K562 treated with DMSO at 1 percent for 24 hours (cell line): ENCODE results near the gene NPIPA5. TPM values are rescaled to one million over a fixed set of nuclear protein-coding genes. Genes with fewer than 3 reads are reported as not detected.

ENCODE experiments used
- total RNA-seq: library from RNA; unstranded; fragments of 300-600 nt; gene quantifications from 2 replicates; pipeline ENCODE4 v1.2.3, GENCODE V29; 2022; ENCODE audit warnings: low read depth; ENCODE audit not compliant: insufficient read depth

Gene NPIPA5
- 7.4 and 7.6 TPM in 2 replicates for total RNA-seq

DNA sequence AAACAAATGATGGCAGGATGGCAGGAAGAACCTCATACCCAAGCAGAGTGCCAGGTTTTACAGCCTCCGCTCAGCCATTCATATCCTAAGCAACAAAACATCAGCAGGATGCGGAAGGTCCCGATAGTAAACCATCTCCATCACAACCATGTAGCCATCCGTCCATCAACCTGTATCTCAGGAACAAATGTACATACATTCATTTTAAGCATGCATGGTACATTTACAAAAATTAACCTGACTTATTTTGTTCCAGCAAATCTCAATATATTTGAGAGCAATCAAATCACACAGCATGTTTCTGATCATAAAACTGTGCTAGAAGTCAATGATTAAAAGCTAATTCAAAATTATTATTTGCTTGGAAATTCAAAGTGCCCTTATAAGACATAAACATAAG, at the start of gene NPIPA5:
NPIPA5 (minus strand) TSS at position 101 of the 400 bp plus-strand sequence; CDS start at position 101, 0 bp downstream.

GRCh38 chr16:15395631-15396508, 17.8 kb upstream of the NPIPA5 start, which contains the start of gene MPV17L:
Gene MPV17L, plus strand, starts transcription at chr16:15395754. Its CDS starts 144 bp downstream, at chr16:15395898.

Other genes with a start within 250 kb of the NPIPA5 start
- gene MPV17L, start 17.5 kb upstream of the NPIPA5 start, total RNA-seq: not detected in 2 replicates
- 1.6 and 2.2 TPM in 2 replicates for gene BMERB1, start 56.3 kb upstream of the NPIPA5 start, total RNA-seq